ENCODE data around the gene RNPEP.

DNA sequence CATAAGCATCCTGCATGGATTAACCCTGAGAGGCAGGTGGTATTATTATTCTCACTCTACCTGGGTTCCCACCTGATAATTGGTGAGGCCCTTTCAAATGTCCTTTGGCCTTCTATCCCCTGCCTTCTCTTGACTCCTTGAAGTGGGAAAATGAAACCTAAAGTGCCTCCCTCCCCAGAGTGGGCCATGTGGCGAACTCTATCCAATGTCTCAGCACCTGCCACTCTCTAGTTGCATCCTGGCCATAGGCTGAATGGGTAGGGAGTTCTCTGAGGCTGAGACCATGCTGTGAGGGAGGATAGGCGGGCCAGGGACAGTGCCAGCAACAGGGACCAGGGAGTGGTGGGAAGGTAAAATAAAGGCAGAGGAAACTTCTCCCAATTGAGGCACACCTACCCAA lies 63.3 kb downstream of the RNPEP start:
- TF ChIP-seq, protein P1, sequence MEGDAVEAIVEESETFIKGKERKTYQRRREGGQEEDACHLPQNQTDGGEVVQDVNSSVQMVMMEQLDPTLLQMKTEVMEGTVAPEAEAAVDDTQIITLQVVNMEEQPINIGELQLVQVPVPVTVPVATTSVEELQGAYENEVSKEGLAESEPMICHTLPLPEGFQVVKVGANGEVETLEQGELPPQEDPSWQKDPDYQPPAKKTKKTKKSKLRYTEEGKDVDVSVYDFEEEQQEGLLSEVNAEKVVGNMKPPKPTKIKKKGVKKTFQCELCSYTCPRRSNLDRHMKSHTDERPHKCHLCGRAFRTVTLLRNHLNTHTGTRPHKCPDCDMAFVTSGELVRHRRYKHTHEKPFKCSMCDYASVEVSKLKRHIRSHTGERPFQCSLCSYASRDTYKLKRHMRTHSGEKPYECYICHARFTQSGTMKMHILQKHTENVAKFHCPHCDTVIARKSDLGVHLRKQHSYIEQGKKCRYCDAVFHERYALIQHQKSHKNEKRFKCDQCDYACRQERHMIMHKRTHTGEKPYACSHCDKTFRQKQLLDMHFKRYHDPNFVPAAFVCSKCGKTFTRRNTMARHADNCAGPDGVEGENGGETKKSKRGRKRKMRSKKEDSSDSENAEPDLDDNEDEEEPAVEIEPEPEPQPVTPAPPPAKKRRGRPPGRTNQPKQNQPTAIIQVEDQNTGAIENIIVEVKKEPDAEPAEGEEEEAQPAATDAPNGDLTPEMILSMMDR (IDR thresholded peaks at IDR 0.05) = no peak
- TF ChIP-seq POLR2A (IDR thresholded peaks at IDR 0.05) = no peak
